MCF 10A (cell line): ENCODE measurements around the gene LINGO3. TPM values are rescaled to one million over a fixed set of nuclear protein-coding genes. Genes with fewer than 3 reads are reported as not detected.
A peak's percentile ranks its signal among the peaks of the same experiment; 100 is the strongest.

Experiments
- BruUV-seq: library from RNA; stranded (reverse); fragments of 400-500 nt; replicated peaks from 2 replicates; lab custom pipeline; 2021; lab: Mats Ljungman, UMichigan
- CTCF ChIA-PET: fragments of 300-600 bp; sonication (Branson Sonifier 250); formaldehyde crosslinking; extraction: SDS; loops from one replicate; lab custom pipeline; 2021; ENCODE audit warnings: antibody characterized with exemption, inconsistent platforms; lab: Yijun Ruan, JAX
- POLR2A ChIA-PET: fragments of 300-600, 350-650 bp; sonication (Branson Sonifier 250); formaldehyde crosslinking; extraction: SDS; loops from one replicate; lab custom pipeline; 2020; ENCODE audit warnings: antibody characterized with exemption, inconsistent platforms; lab: Yijun Ruan, JAX
- DNase-seq: peaks from one replicate; pipeline ENCODE4 v3.0.0-alpha.2; 2018; ENCODE audit not compliant: unreplicated experiment
- H3K27ac Mint-ChIP-seq: one replicate; pipeline ENCODE4 v1.8.0; 2022; ENCODE audit warnings: mild to moderate bottlenecking, low read depth, mixed read lengths; ENCODE audit not compliant: unreplicated experiment
- H3K27me3 Mint-ChIP-seq: one replicate; pipeline ENCODE4 v1.8.0; 2022; ENCODE audit warnings: mixed read lengths; ENCODE audit not compliant: insufficient read depth, unreplicated experiment
- H3K36me3 Mint-ChIP-seq: one replicate; pipeline ENCODE4 v1.8.0; 2022; ENCODE audit warnings: mild to moderate bottlenecking, moderate library complexity, mixed read lengths; ENCODE audit not compliant: insufficient read depth, unreplicated experiment
- H3K4me1 Mint-ChIP-seq: one replicate; pipeline ENCODE4 v1.8.0; 2022; ENCODE audit warnings: mixed read lengths; ENCODE audit not compliant: insufficient read depth, unreplicated experiment
- H3K4me3 Mint-ChIP-seq: one replicate; pipeline ENCODE4 v1.8.0; 2022; ENCODE audit warnings: mild to moderate bottlenecking, moderate library complexity, mixed read lengths; ENCODE audit not compliant: unreplicated experiment
- H3K9me3 Mint-ChIP-seq: one replicate; pipeline ENCODE4 v1.8.0; 2022; ENCODE audit warnings: mixed read lengths; ENCODE audit not compliant: unreplicated experiment
- intact Hi-C: fragments of 100-400 bp; cut with micrococcal nuclease; formaldehyde crosslinking; loops from 2 replicates; pipeline ENCODE4 v1.14.1; 2022
- total RNA-seq: library from RNA; stranded (reverse); gene quantifications from 2 replicates; pipeline ENCODE4 v1.2.3, GENCODE V29; 2022
- TF ChIP-seq, protein P1 (sequence below): fragments of 200-600 bp; IDR thresholded peaks from one replicate; pipeline ENCODE4 v1.8.0; 2022; ENCODE audit warnings: antibody characterized with exemption, mild to moderate bottlenecking; ENCODE audit not compliant: unreplicated experiment

LINGO3 gene
- total RNA-seq, 1 experiment from 2014 or later = not detected

DNA sequence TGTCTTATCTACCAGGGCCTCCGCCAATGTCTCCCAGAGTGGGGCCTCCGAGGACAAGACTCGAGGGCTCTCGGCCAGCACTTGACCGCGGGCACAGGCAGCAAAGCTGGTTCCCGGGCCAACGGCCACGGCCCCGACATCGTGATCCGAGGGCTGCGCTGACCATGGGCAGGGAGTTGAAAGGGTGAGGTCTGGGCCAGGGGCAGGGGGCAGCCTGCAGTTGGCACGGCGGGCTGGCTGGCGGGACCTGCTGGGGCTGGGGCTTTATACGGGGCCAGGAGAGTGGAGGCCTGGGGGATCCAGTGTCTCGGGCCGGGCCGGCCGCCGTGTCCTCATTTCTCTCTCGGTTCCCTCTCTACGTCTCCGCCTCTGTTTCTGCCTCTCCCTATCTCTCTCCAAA lies 9.8 kb upstream of the LINGO3 start:
- TF ChIP-seq, protein P1, sequence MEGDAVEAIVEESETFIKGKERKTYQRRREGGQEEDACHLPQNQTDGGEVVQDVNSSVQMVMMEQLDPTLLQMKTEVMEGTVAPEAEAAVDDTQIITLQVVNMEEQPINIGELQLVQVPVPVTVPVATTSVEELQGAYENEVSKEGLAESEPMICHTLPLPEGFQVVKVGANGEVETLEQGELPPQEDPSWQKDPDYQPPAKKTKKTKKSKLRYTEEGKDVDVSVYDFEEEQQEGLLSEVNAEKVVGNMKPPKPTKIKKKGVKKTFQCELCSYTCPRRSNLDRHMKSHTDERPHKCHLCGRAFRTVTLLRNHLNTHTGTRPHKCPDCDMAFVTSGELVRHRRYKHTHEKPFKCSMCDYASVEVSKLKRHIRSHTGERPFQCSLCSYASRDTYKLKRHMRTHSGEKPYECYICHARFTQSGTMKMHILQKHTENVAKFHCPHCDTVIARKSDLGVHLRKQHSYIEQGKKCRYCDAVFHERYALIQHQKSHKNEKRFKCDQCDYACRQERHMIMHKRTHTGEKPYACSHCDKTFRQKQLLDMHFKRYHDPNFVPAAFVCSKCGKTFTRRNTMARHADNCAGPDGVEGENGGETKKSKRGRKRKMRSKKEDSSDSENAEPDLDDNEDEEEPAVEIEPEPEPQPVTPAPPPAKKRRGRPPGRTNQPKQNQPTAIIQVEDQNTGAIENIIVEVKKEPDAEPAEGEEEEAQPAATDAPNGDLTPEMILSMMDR = no peak
- BruUV-seq = no TSS peak
- intact Hi-C loops = loop anchor here (5.0 kb wide), 1 partner anchor 80 kb away; the partner anchor contains the start of genes PLEKHJ1 and SF3A2
- H3K4me1 Mint-ChIP-seq = no peaks in the 10 kb centered on the region
- no peak for DNase-seq
- peaks cover 4% of the 10 kb centered on the region for H3K36me3 Mint-ChIP-seq
- ChIA-PET POLR2A (no interaction called here), CTCF (interaction anchor here (0.6 kb wide), 1 partner anchor 82 kb away, joined by 3 read pairs; the partner anchor contains the start of gene PLEKHJ1)
- H3K27me3 Mint-ChIP-seq = no peaks in the 10 kb centered on the region
- H3K9me3 Mint-ChIP-seq = peaks cover 15% of the 10 kb centered on the region
- no peak overlapping the region for H3K4me3 Mint-ChIP-seq
- H3K27ac Mint-ChIP-seq = no peak overlapping the region

DNA sequence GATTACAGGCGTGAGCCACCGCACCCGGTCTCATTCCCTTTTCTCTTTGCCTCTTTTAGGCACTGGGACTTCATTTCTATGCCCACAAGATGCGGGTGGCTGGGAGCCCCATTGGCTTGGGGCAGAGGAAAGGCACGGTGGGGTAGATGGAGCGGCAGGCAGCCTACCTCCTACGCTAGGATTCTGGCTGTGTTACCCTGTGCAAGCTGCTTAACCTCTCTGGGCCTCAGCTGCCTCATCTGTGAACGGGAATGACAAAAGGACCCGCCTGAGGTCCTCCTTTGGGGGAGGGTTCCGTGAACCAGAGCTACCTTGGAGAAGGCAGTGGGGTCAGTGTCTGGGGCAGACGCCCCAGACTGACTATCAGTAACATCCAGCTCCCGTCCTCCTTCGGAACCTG lies 9.3 kb upstream of the LINGO3 start:
- ChIA-PET POLR2A (interaction anchor here (0.6 kb wide), 1 partner anchor 68 kb away, joined by 3 read pairs; the partner anchor contains the start of gene AMH), CTCF (interaction anchor here (0.6 to 1.1 kb wide), 2 partner anchors 10 to 81 kb away, joined by 3 to 5 read pairs; partner anchors contain the start of gene PLEKHJ1)
- Mint-ChIP-seq H3K4me3 (no peak overlapping the region), H3K27ac (no peak overlapping the region), H3K9me3 (peaks cover 15% of the 10 kb centered on the region), H3K36me3 (no peaks in the 10 kb centered on the region), H3K4me1 (no peaks in the 10 kb centered on the region), H3K27me3 (no peaks in the 10 kb centered on the region)
- no TSS peak for BruUV-seq
- no peak for DNase-seq
- intact Hi-C loops = loop anchor here (5.0 kb wide), 1 partner anchor 80 kb away; the partner anchor contains the start of genes PLEKHJ1 and SF3A2
- TF ChIP-seq, protein P1 = no peak

DNA sequence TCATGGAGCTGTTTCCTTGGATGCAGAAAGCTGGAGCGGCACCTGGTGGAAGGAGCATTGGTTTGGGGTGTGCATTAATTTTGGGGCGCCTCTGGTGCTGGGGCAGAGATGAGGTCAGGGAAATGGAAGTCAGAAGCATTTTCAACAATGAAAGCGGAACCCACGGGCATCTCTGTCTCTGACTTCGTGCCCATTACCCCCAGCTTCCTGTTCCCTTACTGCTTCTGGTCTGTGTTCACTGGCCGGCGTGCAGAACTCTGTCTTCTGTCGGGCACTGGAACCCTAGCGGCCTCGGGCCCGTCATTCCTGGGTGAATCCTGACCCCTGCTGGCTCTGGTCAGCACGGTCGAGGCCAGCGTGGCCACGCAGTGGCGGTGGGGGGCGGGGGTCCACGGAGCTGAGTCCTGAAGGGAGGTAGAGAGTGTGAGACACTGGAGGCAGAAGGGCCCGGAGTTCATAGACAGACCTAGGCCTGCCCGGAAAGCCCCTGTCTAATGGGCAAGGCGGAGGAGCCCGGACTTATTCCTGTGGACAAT lies 7.9 kb upstream of the LINGO3 start:
- H3K9me3 Mint-ChIP-seq = peaks cover 15% of the 10 kb centered on the region
- ChIA-PET CTCF (interaction anchor here (0.7 to 1.1 kb wide), 2 partner anchors 11 to 75 kb away, joined by 3 to 5 read pairs; no protein-coding TSS in a partner anchor), POLR2A (no interaction called here)
- DNase-seq = no peak
- no peaks in the 10 kb centered on the region for H3K4me1 Mint-ChIP-seq
- TF ChIP-seq, protein P1 = peak; percentile 7
- no TSS peak for BruUV-seq
- no peak overlapping the region for H3K27ac Mint-ChIP-seq
- no peaks in the 10 kb centered on the region for H3K27me3 Mint-ChIP-seq
- H3K4me3 Mint-ChIP-seq = no peak overlapping the region
- intact Hi-C loops = loop anchor here (5.0 kb wide), 1 partner anchor 79 kb away; the partner anchor contains the start of genes PLEKHJ1 and SF3A2
- no peaks in the 10 kb centered on the region for H3K36me3 Mint-ChIP-seq

DNA sequence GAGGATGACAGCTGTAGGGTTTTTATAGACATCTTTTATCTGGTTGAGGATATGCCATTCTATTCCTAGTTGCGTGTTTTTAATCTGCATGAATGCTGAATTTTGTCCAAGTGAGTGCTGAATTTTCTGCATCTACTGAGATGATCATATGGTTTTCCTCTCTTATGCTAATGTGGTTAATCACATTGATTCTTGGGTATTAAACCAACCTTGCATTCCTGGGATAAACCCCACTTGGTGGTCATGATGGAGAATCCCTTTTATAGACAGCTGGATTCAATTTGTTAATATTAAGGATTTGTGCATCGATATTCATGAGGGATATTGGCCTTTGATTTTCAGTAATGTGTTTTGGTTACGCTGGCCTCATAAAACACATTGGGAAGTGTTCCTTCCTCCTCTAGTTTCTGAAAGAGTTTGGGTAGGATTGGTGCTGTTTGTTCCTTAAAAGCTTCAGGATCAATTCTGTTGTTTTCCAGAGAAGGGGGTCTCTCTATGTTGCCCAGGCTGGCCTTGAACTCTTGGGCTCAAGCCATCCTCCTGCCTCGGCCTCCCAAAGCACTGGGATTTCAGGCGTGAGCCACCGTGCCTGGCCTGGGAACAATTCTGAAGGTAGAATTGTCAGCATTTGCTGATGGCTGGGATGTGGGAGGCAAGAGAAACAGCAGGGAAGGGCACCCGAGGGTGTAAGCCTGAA lies 7.3 kb upstream of the LINGO3 start:
- no peak overlapping the region for H3K4me3 Mint-ChIP-seq
- peaks cover 15% of the 10 kb centered on the region for H3K9me3 Mint-ChIP-seq
- DNase-seq = no peak
- H3K27ac Mint-ChIP-seq = no peak overlapping the region
- no peaks in the 10 kb centered on the region for H3K4me1 Mint-ChIP-seq
- no peaks in the 10 kb centered on the region for H3K27me3 Mint-ChIP-seq
- intact Hi-C loops = loop anchor here (5.0 kb wide), 1 partner anchor 78 kb away; the partner anchor contains the start of genes PLEKHJ1 and SF3A2
- TF ChIP-seq, protein P1 = no peak
- ChIA-PET POLR2A (no interaction called here), CTCF (interaction anchor here (0.7 kb wide), 1 partner anchor 75 kb away, joined by 3 read pairs; no protein-coding TSS in a partner anchor)
- no peaks in the 10 kb centered on the region for H3K36me3 Mint-ChIP-seq
- BruUV-seq = no TSS peak
